Effector CD4-positive, alpha-beta T cell (primary cell): Measurements from ENCODE around the gene HPCA.
"Not testable (repeated sequence)": the region's sequence is repeated elsewhere in the genome, so short reads cannot be mapped to it uniquely, and the experiment has no call there.

ENCODE experiments used
- DNase-seq: peaks from one replicate; pipeline ENCODE4 v3.0.0-alpha.2; 2020

HPCA gene

DNA sequence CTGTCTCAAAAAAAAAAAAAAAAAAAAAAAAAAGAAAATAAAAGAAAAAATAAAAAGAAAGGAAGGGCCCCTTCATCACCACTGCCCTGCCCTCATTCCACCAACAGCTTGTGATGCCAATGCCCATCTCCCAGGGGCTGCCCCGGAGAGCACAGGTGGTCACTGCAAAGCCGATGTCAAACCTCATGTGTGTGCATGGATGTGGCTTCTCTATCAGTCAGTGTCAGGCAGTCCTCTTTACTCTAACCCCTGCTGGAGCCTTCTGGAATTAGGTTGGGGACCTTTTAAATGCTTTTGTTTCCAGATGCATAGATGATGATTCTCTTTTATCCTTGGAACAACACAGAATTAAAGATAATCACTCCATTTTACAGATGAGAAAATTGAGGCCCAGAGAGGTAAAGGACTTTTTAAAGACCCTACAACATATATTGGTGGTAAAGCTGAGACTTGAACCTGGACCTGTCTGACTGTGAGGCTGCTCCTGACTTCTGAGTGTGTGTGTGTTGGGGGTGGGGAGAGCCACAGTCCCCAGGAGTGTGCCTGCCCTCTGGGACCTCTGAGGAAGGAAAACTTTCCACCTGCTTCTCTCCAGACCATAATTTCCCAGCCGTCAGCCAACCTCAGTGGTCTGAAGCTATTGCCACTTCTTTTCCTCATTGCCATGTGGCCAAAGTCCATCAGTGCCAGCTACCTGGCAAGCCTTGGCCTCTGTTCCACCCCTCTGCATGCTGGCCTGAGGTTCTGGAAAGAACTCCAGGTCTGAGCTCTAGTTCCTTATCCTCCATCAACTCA is 17.9 kb downstream of the HPCA start:
- no peak for DNase-seq

DNA sequence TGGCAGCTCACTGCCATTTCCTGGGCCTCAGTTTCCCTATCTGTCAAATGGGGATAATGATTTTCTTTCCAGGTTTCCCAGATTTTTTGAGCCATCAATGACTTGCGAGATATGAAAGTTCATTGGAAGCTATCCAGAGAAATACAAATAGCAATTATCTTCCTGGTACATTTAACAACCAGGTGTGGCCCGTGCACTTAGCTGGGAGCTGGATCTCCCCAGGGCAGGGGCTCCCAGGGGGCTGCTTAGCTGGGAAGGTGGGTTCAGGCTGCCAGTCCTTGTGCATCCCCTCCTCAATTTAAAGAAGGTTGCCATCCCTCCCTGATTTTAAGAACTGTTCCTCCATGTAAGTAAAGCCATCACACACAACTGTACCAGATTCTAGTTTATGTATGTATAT is 18.5 kb downstream of the HPCA start:
- no peak for DNase-seq

DNA sequence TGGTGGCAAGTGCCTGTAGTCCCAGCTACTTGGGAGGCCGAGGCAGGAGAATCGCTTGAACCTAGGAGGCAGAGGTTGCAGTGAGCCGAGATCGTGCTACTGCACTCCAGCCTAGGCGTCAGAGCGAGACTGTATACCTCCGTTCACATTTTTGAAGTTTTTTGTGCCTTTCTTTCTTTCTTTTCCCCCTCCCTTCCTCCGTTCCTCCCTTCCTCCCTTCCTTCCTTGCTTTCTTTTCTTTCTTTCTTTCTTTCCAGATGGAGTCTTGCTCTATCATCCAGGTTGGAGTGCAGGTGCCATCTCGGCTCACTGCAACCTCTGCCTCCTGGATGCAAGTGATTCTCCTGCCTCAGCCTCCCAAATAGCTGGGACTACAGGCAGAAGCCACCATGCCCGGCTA is 19.3 kb downstream of the HPCA start:
- DNase-seq: not testable (repeated sequence)

DNA sequence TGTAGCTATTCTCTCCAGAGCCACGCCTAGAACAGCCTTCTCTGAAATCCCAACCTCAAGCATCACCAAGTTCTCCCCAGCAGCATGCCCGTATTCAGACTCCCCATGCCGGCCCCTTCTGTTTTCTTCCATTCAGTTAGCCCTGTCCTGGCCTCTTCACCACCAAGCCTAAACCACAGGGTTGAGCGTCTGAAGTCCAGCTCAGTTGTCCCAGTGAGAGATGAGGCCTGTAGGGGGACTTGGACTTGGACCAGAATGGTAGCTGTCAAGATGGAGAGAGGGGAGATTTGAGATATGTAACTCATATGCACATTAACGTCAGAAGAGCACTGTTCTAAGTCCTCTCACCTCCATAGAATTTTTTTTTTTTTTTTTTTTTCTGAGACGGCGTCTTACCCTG is 20.4 kb downstream of the HPCA start:
- DNase-seq: no peak

DNA sequence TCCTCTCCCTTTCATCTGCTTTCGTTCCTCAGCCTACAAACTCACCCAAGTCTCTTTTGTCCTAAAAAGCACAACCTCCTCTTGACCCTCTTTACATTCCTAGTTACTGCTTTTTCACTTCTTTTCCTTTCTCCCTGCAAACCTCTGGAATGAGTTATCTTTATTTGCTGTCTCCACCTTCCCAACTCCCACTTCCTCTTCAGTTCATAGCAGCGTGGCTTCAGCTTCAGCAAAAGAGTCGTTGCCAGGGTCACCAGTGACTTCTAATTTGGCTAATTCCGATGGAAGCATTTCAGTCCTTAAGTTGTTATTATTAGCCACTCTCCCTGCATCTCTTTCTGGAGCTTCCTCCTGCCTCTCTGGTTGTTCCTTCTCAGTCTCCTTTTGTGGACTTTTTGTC is 21.1 kb downstream of the HPCA start:
- DNase-seq: no peak

DNA sequence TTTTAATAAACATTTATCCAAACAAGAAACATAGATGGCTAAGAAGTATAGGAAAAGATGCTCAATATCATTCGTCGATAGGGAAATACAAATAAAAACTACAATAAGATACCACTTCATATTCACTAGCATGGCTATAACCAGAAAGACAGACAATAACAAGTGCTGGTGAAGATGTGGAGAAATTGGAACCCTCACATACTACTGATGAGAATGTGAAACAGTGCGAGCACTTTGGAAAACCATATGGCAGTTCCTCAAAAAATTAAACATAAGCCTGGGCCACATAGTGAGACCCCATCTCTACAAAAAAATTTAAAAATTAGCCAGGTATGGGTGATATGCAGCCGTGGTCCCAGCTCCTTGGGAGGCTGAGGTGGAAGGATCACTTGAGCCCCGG is 24.0 kb downstream of the HPCA start:
- no peak for DNase-seq

DNA sequence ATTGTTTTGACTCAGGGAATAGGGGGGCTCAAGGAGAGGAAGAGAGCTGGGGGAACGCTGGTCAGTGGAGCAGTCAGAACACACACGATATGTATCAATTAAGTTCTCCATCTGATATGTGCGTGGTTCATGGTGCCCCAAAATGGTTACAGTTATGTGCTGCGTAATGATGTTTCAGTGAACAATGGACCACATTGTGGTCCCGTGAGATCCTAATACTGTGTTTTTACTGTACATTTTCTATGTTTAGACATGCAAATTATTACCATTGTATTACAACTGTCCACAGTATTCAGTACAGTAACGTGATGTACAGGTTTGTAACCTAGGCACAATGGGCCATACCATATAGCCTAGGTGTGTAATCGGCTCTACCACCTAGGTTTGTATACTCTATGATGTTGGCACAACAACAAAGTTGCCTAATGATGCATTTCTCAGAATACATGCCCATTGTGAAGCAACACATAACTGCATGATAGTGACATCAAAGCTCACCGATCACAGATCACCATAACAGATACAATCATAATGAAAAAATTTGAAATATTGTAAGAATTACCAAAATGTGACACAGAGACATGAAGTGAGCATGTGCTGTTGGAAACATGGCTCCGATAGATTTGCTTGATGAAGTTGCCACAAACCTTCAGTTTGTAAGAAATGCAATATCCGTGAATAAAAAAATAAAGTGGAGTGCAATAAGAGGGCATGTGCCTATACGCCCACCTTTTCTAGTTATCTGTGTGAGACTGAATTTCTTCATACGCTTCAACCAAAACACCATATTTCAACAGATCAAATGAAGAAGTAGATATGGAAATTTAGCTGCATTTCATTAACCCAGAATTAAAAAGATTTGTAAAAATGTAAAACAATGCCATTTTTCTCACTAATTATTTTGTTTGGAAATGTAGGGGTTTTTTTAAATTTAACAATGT is 29.7 kb downstream of the HPCA start:
- no peak for DNase-seq

DNA sequence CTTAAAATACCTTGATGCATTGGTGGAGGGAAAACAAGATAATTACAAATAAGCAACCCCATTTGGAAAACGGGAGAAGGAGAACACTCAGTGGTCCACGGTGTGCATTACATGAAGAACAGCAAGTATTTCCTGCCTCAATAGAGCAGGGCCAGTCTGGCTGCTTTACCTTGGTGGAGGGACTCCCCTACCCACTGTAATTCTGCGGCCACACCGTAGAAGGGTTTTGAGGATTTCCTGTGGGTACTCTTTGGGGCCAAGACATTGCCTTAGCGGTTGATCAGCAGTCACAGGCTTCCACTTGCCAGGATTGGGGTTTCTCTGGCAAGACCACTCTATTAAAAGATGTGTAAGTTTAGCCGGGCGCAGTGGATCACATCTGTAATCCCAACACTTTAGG is 31.2 kb downstream of the HPCA start:
- no peak for DNase-seq

DNA sequence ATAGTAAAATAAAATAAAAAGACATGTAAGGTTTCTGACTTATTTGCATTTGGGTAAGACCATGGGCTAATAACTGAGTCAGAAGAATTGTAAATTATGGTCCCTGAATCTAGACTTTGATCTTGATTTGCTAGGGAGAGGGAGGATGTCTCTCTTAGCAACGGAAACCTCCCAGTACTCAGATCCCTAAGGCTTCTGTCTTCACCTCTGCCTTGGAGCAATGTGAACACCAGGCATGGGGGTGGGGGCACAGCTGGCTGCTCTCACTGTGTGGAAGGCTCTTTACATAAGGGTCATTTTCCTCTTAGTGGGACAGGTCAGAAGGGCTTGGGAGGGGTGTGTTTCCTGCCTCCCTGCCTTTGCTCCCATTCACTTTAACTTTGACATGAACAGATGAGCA is 31.9 kb downstream of the HPCA start:
- DNase-seq: no peak

DNA sequence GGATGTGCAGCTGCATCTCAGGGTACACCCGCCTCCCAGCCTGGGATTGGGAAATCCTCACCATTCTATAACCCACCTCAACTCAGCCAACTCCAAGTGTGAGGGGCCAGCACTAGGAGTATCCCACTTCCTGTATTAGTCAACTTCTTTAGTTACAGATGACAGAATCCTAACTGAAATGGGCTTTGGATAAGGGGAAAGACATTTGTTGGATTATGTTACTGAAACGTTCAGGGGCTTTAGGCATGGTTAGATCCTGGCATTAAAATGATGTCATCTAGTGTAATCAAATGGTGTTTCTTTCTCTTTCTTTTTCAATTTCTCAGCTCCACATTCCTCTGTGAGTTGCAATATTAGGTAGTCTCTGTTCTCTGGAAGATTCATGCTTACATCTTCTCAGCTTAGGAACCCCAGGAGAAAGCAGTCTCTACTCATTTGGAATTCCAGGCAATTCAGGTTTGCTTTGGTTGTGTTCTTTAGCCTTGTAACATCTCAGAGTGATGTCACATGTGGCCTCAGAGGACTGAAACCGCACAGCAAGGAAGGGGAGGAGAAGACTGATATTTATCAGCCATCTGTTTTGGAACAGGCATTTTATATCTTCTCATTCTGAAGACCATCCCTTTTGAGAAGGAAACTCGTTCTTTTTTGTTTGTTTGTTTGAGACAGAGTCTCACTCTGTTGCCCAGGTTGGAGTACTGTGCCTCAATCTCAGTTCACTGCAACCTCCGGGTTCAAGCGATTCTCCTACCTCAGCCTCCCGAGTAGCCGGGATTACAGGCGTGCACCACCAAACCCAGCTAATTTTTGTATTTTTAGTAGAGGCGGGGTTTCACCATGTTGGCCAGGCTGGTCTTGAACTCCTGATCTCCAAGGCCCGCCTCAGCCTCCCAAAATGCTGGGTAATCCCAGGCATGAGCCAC is 33.8 kb downstream of the HPCA start:
- DNase-seq: no peak

DNA sequence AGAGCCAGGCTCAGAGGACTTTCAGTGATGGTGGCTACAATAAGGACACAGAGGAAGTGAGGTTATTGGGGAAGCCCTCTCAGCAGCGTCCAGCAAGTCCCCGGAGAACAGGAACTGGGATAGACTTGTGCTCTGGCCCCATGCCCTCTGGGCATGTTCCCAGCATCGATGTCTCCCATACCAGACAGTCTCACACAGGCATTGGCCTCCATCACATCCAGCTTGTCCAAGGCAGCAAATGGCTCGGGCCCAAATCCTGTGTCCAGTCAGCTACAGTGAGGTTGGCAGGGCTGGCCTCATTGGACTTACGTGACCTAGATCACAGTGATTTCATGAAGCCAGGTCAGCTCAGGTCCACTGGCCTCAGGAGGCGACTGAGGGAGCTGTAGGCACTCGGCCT is 34.5 kb downstream of the HPCA start:
- no peak for DNase-seq

DNA sequence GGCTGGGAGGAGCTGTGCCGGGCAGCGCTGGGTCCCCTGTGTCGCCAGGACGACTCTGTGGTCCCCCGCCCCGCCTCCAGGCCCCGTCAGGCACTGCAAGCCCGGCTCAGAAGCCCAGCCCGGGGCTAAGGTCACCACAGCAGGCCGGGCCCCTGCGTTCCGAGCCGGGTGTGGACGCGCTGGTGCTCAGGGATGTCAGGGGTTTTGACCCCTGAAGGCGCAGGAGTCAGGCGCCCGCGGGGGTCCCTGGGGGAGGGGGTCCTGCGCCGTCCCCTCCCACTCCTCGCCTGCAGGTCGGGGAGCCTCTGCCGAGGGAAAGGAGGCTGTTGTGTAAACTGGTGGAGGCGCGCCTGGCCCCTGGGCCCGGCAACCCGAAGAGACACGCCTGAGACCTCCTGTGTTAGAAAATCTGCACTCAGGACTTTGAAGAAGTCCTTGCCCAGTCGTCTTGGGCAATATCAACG is 38.6 kb downstream of the HPCA start:
- no peak for DNase-seq

DNA sequence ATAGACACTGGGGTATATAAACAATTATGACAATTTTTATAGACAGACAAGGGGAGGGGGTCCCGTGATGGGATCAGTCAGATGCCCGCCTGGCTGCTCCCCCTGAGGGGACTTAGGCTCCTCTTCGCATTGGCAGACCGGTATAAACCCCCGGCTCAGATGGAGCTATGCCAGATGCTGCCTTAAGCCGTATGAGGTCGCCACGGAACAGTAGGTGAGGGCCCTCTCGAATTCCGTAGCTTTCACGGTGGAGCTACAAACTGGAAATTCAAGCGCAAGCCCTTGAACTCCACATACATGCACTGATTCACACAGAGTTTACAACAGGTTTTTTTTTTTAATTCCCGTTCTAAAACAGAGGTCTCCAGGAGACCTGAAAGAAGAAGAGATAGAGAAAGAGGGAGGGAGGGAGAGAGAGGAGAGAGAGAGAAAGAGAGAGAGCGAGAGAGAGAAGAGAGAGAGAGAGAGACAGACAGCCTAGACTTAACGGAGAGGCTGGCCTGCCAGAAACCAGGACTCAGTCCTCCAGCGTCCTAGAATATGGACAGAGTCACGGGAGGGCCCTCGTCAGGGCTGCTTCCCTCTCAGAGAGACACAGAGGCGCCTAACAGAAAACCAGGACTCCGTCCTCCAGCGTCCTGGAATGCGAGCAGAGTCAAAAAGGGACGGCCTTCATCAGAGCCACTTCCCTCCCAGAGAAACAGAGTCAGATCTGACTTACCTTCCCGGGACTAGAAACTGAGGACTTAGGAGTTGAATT is 39.3 kb downstream of the HPCA start:
- DNase-seq: no peak

DNA sequence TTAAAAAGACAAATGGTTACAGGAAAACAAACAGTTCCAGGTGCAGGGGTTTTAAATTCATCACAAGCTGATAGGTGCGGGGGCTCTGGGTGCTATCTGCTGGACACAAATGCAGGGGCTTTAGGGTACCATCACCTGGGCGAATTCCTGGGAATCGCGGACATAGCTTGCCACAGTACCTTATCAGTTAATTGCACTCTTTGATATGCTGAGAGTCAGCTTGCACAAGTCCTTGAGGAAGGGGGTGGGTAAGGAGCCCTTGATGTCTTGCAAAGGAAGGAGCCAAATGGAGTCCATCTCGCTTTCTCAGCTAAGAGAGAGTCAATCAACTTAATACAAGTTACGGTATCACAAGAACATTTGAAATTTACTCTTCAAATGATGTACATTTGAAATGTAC is 40.3 kb downstream of the HPCA start:
- DNase-seq: no peak

DNA sequence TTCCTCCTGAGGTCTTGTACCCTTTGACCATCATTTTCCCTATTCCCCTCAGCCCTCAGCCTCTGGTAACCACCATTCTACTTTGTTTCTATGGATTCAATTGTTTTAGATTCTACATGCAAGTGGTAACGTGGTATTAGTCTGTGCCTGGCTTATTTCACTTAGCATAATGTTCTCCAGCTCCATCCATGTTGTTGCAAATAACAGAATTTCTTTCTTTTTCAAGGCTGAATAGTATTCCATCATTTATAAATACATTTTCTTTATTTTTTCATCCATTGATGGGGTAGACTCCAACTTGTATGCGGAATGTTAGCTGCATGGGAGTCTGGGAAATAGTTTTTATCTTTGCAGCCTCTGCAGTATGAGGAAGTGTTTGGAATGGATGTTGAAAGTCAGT is 41.1 kb downstream of the HPCA start:
- no peak for DNase-seq

DNA sequence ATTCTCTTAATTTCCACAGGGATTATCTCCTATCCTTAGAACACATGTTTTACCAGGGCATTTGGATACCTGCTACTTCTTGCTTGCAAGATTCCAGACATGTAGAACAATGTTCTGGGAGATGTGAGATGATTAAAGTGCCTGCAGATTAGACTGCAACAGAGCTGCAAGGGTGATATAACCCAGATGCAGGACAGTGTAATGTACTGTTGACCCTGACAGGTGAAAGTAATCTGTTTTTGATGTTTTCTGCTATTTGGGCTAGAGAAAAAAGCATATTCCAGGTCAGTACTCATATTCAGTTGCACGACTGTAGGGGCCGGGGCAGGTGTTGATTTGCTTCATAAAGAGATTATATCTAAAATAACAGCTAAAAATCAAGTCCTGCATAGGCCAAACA is 42.0 kb downstream of the HPCA start:
- DNase-seq: no peak

DNA sequence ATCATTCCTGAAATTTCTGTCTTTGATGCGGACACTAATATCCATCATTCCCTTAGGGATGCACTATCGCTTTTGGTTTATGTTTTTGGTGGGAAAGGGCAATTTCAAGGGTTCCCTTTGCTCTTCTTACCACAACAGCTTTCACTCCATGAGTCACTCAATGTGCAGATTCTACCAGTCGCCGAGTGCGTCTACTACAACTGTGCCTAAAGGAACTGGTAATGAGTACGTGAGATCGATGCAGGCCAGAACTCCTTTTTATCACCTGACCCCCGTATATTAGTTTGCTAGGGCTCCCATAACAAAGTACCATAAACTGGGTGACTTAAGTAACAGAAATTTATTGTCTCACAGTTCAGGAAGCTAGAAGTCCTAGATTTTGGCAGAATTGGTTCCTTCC is 42.4 kb downstream of the HPCA start:
- DNase-seq: no peak

DNA sequence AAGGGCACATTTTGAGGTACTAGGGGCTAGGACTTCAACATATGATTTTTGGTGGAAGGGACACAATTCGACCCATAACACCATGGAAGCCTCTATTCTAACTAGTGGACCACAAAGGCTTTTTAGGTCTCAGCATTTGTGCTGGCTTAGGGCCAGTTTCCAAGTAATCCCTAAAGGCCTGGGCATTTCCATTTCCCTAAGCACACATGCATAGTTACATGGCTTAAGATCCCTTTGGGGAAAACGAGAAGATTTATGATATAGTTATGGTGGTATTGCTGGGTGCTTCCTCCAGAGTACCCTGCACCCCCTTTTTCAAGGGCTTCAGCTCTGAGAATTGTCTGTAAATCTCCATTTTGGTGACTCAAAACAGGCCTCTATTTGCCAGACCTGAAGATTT is 43.1 kb downstream of the HPCA start:
- DNase-seq: no peak

DNA sequence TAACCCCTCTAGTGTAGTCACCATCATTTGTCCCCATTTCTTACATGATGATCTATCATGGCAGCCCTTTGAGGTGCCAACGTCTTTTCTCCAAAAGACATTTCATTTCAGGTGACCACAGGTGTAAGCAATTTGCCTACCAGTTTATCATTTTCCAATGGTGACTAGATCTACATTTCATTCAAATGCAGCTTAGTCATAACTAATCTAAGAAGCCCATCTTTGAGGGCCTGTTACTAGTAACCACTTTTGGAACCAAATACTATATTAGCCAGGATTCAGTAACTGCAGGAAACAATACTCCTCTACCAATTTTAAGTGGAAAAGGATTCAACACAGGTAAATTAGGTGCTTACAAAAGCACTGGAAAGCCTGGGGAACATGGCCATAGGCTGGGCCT is 45.5 kb downstream of the HPCA start:
- DNase-seq: no peak

DNA sequence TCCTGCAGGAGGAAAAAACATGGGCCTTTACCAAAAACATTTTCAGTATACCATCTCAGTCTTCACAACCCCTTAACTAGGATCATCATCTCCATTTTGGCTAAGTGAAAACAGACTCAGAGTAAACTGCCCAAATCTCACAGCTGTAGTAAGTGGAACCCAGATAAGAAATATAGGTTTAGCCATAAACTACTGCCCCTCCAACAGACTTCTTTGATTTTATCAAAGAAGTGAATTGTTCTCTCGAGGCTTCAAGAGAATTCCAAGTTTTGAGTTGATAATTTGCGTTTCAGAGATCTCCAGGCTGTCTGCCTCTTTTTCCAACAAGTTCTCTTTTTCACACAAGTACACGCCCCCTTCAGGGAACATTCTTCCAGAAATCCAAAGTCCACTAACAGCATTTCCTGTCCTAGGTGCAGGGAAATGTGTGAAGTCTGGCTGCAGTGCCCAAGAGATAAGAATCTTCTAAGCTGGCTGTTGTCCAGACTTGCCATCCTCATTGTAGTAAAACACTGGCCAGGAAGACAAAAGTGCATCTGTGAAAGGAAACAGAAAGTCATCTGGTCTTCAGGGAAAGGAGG is 47.5 kb downstream of the HPCA start:
- no peak for DNase-seq

DNA sequence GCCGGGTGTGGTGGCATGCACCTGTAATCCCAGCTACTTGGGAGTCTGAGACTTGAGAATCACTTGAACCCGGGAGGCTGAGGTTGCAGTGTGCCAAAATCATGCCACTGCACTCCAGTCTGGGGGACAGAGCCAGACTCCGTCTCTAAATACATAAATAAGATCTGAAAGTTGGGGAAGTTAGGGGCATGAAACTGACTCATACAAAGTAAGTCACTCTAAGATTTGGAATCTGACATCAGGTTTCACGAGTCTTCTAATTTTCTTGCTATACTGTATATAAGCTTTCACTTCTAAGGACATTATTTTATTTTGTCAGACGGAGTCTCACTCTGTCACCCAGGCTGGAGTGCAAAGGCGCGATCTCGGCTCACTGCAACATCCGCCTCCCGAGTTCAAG is 48.2 kb downstream of the HPCA start:
- no peak for DNase-seq

DNA sequence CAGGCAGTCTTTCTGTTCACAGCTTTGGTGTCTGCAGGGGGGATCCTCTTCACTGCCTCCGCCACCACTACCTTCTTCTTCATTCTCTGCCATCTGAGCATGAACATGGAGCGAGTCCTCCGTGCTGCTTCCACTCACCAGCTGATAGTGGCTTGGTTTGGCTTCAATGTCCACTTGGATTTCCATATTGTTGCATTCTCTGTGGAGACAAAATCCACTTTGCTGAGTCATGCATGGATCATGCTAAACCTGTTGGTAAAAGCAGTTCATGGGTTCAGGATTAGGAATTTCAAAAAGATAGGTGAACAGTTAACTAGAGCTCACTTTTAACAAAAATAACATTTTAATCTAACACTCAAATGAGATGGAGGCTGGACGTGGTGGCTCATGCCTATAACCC is 50.8 kb downstream of the HPCA start:
- DNase-seq: no peak
